ENCODE data around the gene SCUBE2. TPM values are rescaled to one million over a fixed set of nuclear protein-coding genes. Genes with fewer than 3 reads are reported as not detected.

SCUBE2 gene
- total RNA-seq, 4 donors from 2014 or later, result 4.4 to 17.3 (median 10.3) TPM

GRCh38 chr11:9056467-9056866 lies 34.9 kb downstream of the SCUBE2 start:
- H3K4me3 ChIP-seq (ENCODE audit: low read depth, poor library complexity, severe bottlenecking), result no peak overlapping the region
- no peak for TF ChIP-seq CTCF (IDR thresholded peaks at IDR 0.05)
- TF ChIP-seq POLR2A (IDR thresholded peaks at IDR 0.05), result no peak
- WGBS, 2 donors, result 68 to 69% methylated on average over 6 of the region's 6 CpGs
- intact Hi-C loops (cut with DNase I; ENCODE audit: low total_unique reads), result no loop called here
- no peak for DNase-seq (ENCODE audit: low spot score in 2 of 2)

- WGBS, 2 donors, result 75 to 87% methylated on average over 6 to 7 of the region's 7 CpGs
- TF ChIP-seq CTCF (IDR thresholded peaks at IDR 0.05) (no peak), POLR2A (IDR thresholded peaks at IDR 0.05) (no peak)
- no peak for DNase-seq (ENCODE audit: low spot score in 2 of 2)
Observed at GRCh38 chr11:9053316-9054035, 37.9 kb downstream of the SCUBE2 start.

DNA sequence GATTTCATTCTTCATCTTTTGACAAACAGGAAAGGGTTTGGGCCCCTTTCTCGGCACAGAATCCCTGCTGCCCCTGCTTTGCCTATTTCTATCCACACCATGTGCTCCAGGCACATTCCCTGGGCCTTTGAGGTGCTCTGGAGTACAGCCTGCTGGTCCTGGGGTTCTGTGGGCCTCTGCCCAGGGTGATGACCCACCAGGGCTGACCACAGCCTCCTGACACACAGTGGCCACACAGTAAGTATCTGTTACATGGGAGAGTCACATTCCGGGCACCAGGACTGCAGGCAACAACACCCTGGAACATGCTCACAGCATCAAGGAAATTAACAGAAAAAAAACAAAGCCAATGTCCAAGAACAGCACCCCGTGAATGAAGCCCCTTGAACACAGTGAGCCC lies 39.1 kb downstream of the SCUBE2 start:
- DNase-seq (ENCODE audit: low spot score in 2 of 2), result no peak
- TF ChIP-seq CTCF (IDR thresholded peaks at IDR 0.05), result no peak
- TF ChIP-seq POLR2A (IDR thresholded peaks at IDR 0.05), result no peak
- H3K4me3 ChIP-seq (ENCODE audit: low read depth, poor library complexity, severe bottlenecking), result no peak overlapping the region
- WGBS, 2 donors, result 90 to 93% methylated on average over 3 of the region's 3 CpGs
- intact Hi-C loops (cut with DNase I; ENCODE audit: low total_unique reads), result no loop called here

More at GRCh38 chr11:9053316-9054035, 37.9 kb downstream of the SCUBE2 start:
- intact Hi-C loops (cut with DNase I; ENCODE audit: low total_unique reads), result no loop called here
- no peak overlapping the region for H3K4me3 ChIP-seq (ENCODE audit: low read depth, poor library complexity, severe bottlenecking)

GRCh38 chr11:9049959-9050358 lies 41.4 kb downstream of the SCUBE2 start:
- WGBS, 2 donors, result 87 to 98% methylated on average over 2 of the region's 2 CpGs
- TF ChIP-seq CTCF (IDR thresholded peaks at IDR 0.05) (no peak), POLR2A (IDR thresholded peaks at IDR 0.05) (no peak)
- no peak for DNase-seq (ENCODE audit: low spot score in 2 of 2)
- H3K4me3 ChIP-seq (ENCODE audit: low read depth, poor library complexity, severe bottlenecking), result no peak overlapping the region
- intact Hi-C loops (cut with DNase I; ENCODE audit: low total_unique reads), result no loop called here

DNA sequence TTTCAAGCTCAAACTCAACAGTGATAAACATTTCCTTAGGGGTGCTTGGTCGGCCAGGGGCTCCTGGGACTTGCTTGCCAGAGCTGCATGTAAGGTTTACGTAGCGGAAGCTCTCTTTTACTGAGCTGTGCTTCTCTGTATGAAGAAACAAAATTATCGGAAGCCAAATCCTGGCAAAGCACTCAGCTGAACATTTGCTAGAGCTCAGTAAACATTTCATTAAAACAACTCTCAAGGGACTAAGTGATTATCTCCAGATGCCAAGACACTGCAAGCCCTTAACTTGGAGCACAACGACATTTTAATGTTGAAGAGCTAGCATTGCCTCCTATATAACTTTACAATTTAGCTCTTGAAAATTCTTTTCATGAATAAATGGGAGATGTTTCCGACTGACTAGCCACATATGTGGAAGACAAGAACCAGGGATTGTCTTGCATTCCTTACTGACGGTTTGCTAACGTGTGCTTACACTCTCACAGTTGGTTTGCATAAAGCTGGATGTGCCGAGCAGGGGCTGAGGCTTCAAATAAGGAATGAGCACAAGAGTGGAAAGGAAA lies 43.4 kb downstream of the SCUBE2 start:
- no peak for DNase-seq (ENCODE audit: low spot score in 2 of 2)
- 50 to 55% methylated on average over 9 of the region's 9 CpGs for WGBS, 2 donors
- H3K4me3 ChIP-seq (ENCODE audit: low read depth, poor library complexity, severe bottlenecking), result no peak overlapping the region
- intact Hi-C loops (cut with DNase I; ENCODE audit: low total_unique reads), result no loop called here
- TF ChIP-seq CTCF (IDR thresholded peaks at IDR 0.05) (no peak), POLR2A (IDR thresholded peaks at IDR 0.05) (no peak)
